ENCODE data around the gene BICDL1. TPM values are rescaled to one million over a fixed set of nuclear protein-coding genes. Genes with fewer than 3 reads are reported as not detected.

The BICDL1 gene
- total RNA-seq, 1 donor from 2014 or later = not detected

GRCh38 chr12:120132054-120132836 is 143.2 kb downstream of the BICDL1 start:
- DNase-seq = no peak

DNA sequence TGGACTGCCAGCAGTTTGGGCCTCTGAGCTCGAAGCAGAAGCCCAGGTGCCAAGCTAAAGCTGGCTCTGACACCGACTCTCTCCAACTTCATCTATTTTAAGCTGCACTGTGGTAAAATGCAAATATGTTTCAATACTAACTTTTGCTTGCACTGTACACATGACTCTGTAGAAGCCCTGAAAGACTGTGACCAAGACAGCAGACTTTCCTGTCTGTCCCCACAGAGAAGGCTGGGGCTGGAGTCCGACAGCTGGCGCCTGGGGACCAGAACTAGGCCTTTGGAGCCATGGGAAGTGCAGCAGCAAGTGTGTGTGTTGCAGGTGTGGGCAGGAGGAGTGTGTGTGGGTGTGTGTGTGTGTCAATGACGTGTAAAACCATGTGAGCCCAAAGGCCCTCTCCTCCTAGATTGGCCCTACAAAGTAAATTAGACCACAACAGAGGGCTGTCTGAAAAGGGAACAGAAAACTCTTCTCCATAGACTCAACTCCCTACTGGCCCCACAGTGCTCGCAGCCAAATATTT is 143.9 kb downstream of the BICDL1 start:
- no peak for DNase-seq

GRCh38 chr12:120134307-120134980 is 145.4 kb downstream of the BICDL1 start:
- DNase-seq = no peak

DNA sequence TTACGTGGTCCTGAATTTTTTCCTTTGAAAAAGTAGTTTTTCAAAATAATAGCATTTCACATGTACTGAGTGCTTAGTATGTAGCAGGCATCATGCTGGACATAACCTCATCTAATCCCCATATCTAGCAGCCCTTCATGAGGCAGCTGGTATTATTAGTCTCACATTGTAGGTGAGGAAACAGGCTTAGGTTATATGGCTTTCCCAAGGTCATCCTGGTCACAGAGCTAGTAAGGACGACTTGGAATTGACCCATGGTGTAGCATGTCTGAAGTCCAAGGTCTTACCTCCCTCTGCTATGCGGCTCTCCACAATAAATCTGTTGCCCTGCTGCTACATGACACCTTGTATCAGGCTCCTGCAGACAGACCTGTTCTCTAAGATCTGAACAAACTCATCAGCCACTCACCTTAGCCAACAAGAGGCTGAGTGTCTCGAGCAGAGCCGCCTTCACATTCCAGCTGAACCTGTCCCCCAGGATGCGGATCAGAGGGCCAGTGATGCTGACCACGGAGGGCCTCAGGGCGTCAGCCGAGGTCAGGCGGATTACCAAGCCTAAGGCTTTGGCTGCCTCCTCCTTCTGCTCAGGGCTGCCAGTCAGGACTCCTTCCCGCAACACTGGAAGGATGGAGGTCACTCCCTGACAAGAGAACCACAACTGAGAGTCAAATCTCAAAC is 147.2 kb downstream of the BICDL1 start:
- DNase-seq = no peak

- no peak for DNase-seq
Observed at GRCh38 chr12:120137833-120138232, 148.8 kb downstream of the BICDL1 start.

- DNase-seq = no peak
Observed at GRCh38 chr12:120138366-120138765, 149.3 kb downstream of the BICDL1 start.

- DNase-seq = no peak
Observed at GRCh38 chr12:120139958-120140357, 150.9 kb downstream of the BICDL1 start.

GRCh38 chr12:120140603-120141002 is 151.6 kb downstream of the BICDL1 start:
- no peak for DNase-seq

DNA sequence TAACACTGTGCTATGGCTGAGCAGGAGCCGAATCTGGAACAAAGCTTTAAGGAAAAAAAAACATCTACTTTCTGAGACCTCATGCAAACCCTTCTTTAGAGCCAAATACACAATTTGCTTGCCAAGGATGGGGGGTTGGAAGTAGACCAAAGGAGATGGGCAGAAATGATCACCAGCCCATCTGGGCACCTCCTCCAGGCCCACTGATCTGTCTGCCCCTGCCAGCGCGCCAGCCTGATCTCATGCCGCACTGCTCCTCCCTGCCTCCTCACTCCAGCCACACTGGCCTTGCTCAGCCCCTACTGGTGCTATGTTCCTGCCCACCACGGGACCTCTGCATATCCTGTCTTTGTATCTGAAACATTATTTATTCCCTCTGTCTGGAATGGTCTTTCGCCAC is 152.3 kb downstream of the BICDL1 start:
- no peak for DNase-seq

DNA sequence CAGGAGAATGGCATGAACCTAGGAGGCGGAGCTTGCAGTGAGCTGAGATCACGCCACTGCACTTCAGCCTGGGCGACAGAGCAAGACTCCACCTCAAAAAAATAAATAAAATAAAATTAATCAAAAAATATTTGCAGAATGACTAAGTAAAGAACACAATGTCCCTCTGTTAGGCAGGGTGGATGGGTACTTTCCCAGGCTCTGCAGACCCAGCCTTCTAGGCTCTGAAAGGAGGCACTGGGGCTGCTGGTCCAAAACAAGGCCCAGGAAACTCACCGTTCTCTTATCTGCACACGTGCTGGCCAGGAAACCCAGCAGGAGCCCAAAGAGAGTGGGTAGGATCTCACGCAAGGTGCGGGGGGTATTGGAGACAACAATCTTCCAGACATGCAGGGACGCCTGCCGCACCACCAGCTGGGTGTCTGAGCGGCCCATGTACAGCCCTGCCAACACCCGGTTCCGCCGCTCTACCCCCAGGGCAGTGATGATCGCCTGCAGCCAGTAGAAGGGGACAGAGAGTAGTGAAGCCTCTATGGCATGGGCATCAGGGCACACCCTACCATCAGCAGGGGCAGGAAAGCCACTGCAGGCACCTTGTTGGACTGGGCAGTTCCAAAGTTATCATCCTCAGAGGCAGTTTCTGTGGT is 153.3 kb downstream of the BICDL1 start:
- no peak for DNase-seq

Other genes with a start within 250 kb of the BICDL1 start
- 4.4 and 24.4 TPM in 2 replicates for gene CIT, start 111.9 kb upstream of the BICDL1 start, total RNA-seq
- 42.0 and 51.6 TPM in 2 replicates for gene RAB35, start 127.5 kb downstream of the BICDL1 start, total RNA-seq
- gene GCN1, start 205.5 kb downstream of the BICDL1 start, total RNA-seq = 162 and 166 TPM in 2 replicates
- 2,752 and 4,252 TPM in 2 replicates for gene RPLP0, start 211.9 kb downstream of the BICDL1 start, total RNA-seq

Measured in dermis blood vessel endothelial cell (primary cell).